ENCODE results near the gene ARMC8.

Gene ARMC8

GRCh38 chr3:138254216-138254615, 67.1 kb downstream of the ARMC8 start:
- no peak for DNase-seq

- no peak for DNase-seq
Observed at GRCh38 chr3:138256022-138256421, 68.9 kb downstream of the ARMC8 start.

DNA sequence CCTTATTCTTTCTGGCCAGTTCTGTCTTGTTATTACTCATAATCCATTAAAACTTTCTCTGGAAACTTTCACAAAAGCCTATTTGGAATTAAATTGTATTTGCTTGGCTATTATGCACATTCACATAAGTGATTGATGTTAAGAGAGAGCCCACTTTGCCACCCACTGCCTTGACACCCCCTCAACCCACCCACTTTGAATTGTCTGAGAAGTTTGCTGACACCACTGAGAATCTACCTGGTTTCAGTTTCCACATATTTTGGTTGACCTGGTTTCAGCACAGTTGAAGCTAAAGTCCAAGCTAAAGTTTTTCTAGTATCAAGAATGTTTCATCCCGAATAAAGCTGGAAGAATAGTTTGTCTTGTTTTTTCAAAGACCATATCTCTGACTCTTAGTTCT, 70.9 kb downstream of the ARMC8 start:
- no peak for DNase-seq

GRCh38 chr3:138259126-138259525, 72.0 kb downstream of the ARMC8 start:
- DNase-seq, result no peak

DNA sequence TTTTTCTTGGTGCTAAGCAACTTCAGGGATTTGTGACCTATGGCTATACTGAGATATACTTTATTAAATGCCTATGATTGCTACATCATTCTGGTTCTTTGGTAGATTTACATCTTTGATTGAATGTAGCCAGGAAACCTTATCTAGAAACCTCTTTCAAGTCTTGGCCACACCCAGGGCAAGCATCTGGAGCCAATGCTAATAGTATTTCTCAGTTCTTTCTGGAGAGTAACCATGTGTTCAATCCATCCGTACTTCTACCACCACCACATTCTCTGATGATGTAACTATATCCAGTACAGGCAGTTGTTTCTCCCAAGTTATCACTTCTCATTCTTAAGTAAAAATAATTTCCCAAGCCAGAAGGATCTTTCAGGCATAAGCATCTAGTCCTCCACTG, 73.5 kb downstream of the ARMC8 start:
- no peak for DNase-seq

- peak; percentile 1 for DNase-seq
Observed at GRCh38 chr3:138263104-138263503, 76.0 kb downstream of the ARMC8 start.

- DNase-seq, result no peak
Observed at GRCh38 chr3:138265745-138266144, 78.6 kb downstream of the ARMC8 start.

GRCh38 chr3:138267083-138267482, 80.0 kb downstream of the ARMC8 start:
- DNase-seq, result no peak

GRCh38 chr3:138270245-138270644, 83.1 kb downstream of the ARMC8 start:
- no peak for DNase-seq

DNA sequence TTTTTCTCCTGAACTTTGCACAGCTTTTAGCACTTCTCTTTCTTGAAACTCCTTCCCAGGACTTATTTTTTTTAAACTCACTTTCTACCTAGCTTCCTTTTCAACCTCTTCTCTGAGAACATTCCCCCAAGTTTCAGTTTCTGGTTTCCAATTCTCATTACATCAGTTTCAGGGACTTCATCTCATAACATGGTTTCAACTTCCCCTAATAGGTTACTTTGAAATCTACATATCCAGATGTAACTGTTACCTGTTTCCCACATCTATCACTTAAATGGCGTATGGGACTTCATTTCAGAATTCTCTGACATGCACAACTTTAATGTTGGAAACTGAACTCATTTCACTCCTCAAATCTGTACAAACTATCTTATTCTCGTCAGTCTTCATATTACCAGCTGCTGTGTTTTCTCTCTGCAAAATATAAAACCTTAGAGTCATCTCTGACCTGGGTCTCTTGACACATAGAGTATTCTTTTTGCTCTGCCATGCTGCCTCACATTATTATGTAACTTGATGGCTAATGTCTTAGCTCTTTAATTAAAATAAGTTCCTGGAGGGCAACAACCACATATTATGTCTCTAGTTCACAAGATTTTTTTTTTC, 84.2 kb downstream of the ARMC8 start:
- no peak for DNase-seq

DNA sequence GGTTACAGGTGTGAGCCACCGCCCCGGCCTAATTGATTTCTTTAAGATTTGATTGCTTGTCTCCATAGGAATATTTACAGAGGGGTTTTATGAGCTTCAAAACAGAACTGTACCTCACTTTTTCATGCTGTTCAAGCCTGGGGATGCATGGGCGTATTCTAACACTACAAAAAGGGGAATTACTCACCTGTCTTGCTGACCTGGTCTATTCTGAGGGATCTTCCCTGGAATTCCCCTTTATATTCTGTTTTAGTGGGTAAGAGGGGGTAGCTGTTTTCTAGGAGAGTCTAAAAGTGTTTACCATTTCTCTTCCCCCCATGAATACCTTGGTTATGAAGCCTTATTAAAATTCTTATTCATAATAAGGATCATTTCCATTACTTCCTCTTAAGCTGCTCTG, 94.5 kb downstream of the ARMC8 start:
- no peak for DNase-seq

DNA sequence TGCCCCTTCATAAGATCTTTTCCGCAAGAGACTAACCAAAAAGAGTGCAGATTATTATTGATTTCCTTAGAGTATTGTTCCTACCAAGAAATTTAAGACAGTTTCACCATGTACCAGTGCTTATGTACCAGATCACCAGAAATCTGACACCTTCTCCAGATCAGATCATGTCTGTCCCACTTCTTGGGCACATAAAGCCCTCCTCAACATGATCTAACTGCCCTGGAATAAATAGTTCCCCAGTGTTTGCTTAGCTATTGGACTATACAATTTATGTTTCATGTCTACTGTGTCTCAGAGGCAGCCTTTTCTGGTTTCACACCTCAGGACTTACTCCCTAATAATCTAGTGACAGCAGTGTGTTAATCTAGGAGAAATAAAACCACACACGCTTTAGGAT, 95.7 kb downstream of the ARMC8 start:
- no peak for DNase-seq

DNA sequence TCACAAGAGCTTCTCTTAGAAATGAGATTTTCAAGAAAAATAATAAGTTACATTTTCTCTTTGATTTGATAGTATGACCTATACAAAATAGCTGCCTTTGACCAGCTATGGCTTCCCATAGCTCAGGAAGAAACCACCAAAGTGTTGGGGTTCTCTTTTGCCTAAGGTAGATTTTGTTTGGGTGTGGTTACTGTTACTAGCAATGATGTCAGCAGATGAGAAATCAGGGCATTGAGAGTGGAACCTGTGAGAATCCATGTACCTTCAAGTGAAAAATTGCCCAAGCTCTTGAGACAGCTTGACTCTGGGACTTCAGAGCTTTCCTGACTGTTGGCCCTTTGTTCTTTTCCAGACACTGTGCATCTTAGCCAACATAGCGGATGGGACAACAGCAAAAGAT, 97.0 kb downstream of the ARMC8 start:
- no peak for DNase-seq

DNA sequence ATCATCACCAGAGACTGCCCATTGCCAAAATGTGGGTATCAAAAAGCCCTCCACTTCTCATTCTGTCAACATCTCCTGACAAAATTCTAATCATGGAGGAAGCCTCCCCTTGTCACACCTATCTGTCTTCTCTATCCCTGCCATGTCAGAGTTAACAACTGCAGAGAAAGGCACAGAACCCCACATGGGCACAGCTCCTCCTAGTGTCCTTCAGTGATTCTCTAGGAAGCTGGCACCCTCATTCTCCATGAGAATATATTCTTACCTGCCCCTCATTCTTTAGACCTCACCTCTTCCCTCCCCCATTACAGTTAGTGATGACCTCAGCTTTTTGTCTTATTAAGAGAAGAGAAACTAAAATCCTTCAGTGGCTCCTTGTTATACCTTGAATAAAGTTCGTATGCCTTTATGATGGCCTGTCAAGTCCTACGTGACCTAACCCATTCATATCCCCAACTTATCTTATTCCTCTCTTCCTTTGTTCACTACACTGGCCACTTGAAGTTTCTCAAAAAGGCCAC, 97.9 kb downstream of the ARMC8 start:
- DNase-seq, result no peak

GRCh38 chr3:138289260-138289659, 102.2 kb downstream of the ARMC8 start:
- no peak for DNase-seq

DNA sequence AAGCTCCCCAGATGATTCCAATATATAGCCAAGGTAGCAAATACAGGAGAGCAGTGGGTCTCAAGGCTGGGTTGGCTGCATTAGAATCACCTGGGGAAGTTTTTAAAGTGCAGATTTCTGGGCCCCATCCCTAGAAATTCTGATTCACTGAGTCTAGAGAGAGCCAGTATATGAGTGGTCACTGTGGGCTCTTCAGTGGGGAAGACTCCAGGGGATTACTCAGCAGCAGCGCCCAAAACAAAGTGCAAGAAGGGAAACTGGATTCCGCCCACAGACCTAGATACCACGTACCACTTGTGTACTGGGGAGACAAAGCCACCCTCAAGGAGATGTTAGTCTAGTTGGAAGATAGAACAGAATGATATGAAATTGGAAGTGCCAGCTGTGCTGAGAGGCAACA, 102.6 kb downstream of the ARMC8 start:
- DNase-seq, result no peak

DNA sequence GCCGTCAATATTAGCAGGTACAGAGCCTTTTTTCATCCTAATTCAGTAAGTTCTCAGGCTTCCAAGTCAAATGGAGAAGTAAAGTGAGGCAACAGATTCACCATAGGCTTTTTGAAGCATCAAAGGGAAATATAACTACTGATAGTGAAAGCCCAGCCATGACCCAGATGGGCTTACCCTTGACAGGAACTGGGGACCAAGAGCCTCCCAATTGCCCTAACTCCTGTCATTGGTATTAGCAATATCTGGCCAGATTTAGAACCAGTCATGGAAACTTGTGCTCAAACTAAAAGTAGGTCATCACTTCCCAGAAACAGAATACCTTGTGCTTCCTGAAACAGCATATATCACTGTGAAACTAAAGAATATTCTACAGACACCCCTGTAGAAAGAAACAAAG, 109.5 kb downstream of the ARMC8 start:
- no peak for DNase-seq

DNA sequence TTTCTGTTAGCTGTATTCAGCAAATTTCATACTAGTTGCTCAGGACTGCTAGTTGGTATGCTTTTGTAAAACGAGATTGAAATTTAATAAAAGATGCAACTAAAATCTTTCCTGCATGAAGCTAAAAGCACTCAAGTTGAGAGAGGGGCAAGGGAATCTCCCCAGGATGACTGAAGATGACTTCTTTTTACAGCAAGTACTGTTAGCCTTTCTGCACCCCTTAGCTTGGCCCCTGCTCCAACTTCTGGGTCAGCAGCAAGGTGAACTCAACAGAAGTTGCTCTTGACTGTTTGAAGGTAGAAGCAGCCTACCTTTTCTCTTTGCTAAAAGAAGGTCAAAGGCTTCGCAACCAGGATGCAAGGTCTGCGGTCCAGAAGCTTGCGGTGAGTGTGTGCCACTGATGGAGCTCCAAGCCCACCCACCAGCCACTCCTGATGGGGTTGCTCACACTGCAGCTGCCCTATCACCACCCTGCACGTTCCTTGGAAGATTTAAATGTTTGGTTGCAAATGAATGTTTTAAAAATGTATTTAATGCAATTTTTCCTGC, 110.0 kb downstream of the ARMC8 start:
- DNase-seq, result no peak

GRCh38 chr3:138297876-138298275, 110.8 kb downstream of the ARMC8 start:
- no peak for DNase-seq

- DNase-seq, result no peak
Observed at GRCh38 chr3:138300647-138301046, 113.5 kb downstream of the ARMC8 start.

DNA sequence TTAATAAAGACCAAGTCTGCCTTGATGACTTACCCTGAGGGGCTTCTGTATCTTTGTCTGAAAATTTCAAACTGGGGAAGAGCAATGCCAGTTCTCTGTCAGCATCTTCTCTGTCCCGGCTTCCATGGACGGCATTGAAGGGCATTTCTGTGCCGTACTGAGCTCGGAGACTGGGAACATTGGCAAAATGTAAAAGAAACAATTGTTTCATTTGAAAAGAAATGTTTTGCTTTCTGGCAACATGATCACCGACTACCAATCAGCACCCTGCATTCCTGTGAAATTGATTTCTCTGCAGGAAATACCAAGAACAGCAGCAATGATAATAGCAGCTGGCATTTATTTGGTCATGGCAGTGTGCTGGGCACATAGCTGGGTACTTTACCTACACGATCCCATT, 116.4 kb downstream of the ARMC8 start:
- peak; percentile 59 for DNase-seq

GRCh38 chr3:138307899-138308298, 120.8 kb downstream of the ARMC8 start:
- DNase-seq, result no peak

DNA sequence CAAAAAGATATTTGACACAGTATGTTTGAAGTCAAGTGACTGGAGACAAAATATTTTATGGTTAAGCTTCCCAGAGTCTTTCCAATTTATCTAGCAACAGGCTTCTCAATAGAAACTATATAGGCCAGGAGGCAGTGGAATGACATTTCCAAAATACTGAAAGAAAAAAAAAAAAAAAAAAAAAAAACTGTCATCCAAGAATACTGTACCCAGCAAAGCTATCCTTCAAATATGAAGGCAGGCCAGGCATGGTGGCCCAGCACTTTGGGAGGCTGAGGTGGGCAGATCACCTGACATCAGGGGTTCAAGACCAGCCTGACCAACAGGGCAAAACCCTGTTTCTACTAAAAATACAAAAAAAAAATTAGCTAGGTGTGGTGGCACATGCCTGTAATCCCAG, 121.7 kb downstream of the ARMC8 start:
- no peak for DNase-seq

- DNase-seq, result no peak
Observed at GRCh38 chr3:138310494-138310893, 123.4 kb downstream of the ARMC8 start.

- no peak for DNase-seq
Observed at GRCh38 chr3:138314751-138315150, 127.7 kb downstream of the ARMC8 start.
